ENCODE data around the gene CMC2. TPM values are rescaled to one million over a fixed set of nuclear protein-coding genes. Genes with fewer than 3 reads are reported as not detected.

The CMC2 gene
- total RNA-seq (10 to 100 TPM; 35.2 to 54.6 (median 45.7) TPM), polyA plus RNA-seq (100 to 1,000 TPM; 107 to 136 (median 124) TPM)

- WGBS, 2 donors: 0 to 1% methylated on average over 75 of the region's 75 CpGs
- Histone ChIP-seq H3K4me3 (peak within 1 kb of the TSS; percentile 80 to 94 (median 88)), H3K4me1 (peaks cover 0 to 29% (median 22%) of the 10 kb centered on the region in 4 donors), H3K27me3 (no peaks in the 10 kb centered on the region), H3K27ac (peak within 1 kb of the TSS; percentile 97 to 100 (median 98)), H3K36me3 (no peaks in the 10 kb centered on the region), H3K9me3 (no peaks in the 10 kb centered on the region)
- intact Hi-C loops (cut with DNase I): loop anchor here (2.0 to 5.0 kb wide), 3 partner anchors 28 to 90 kb away; partner anchors contain the start of genes ATMIN, C16orf46 and GCSH
- TF ChIP-seq EP300 (IDR thresholded peaks at IDR 0.05): peak in 2 of 4 donors; percentile 2 to 79
- TF ChIP-seq, protein P1, sequence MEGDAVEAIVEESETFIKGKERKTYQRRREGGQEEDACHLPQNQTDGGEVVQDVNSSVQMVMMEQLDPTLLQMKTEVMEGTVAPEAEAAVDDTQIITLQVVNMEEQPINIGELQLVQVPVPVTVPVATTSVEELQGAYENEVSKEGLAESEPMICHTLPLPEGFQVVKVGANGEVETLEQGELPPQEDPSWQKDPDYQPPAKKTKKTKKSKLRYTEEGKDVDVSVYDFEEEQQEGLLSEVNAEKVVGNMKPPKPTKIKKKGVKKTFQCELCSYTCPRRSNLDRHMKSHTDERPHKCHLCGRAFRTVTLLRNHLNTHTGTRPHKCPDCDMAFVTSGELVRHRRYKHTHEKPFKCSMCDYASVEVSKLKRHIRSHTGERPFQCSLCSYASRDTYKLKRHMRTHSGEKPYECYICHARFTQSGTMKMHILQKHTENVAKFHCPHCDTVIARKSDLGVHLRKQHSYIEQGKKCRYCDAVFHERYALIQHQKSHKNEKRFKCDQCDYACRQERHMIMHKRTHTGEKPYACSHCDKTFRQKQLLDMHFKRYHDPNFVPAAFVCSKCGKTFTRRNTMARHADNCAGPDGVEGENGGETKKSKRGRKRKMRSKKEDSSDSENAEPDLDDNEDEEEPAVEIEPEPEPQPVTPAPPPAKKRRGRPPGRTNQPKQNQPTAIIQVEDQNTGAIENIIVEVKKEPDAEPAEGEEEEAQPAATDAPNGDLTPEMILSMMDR (IDR thresholded peaks at IDR 0.05): no peak
- peak; percentile 86 to 88 for TF ChIP-seq POLR2A (IDR thresholded peaks at IDR 0.05)
- peak; percentile 96 to 98 (median 98) for TF ChIP-seq POLR2AphosphoS5 (IDR thresholded peaks at IDR 0.05)
- DNase-seq: peak; percentile 100
These were observed at the start of gene CMC2, which contains the start of gene CENPN for GRCh38 chr16:81006813-81007695. TSS of gene CMC2 (minus strand) at chr16:81006885. CDS start at chr16:80997394, 9,491 bp downstream. TSS of gene CENPN (plus strand) at chr16:81007214. CDS start at chr16:81011940, 4,726 bp downstream.

GRCh38 chr16:81053761-81054160 lies 47.1 kb upstream of the CMC2 start:
- no peak for DNase-seq
- no peaks in the 10 kb centered on the region for H3K4me1 ChIP-seq
- WGBS, 2 donors: 81 to 89% methylated on average over 11 of the region's 11 CpGs
- H3K27me3 ChIP-seq: no peaks in the 10 kb centered on the region
- intact Hi-C loops (cut with DNase I): no loop called here
- no peak overlapping the region for H3K27ac ChIP-seq
- no peaks in the 10 kb centered on the region for H3K9me3 ChIP-seq
- no peak for TF ChIP-seq POLR2A (IDR thresholded peaks at IDR 0.05)
- no peak for TF ChIP-seq POLR2AphosphoS5 (IDR thresholded peaks at IDR 0.05)
- no peak for TF ChIP-seq EP300 (IDR thresholded peaks at IDR 0.05)
- TF ChIP-seq, protein P1 (IDR thresholded peaks at IDR 0.05): no peak
- H3K4me3 ChIP-seq: no peak overlapping the region
- no peaks in the 10 kb centered on the region for H3K36me3 ChIP-seq

DNA sequence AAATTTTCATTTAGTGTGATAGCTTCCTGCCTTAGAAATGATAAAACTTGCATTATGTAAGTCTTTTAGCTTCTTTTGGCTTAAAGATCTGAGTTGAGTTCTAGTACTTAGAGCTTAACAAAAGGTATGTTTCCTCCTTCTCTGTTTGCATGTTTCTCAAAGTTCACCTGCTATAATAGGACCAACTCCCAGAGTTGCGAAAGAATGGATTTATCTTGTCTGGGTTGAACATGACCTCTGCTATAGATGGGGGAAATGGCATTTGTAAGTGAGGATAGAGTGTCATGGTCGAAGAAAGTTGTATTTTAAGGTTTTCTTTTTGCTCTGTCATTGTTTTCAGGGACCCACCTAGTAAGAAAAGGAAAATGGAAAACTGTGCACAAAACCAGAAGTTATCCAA lies 36.1 kb upstream of the CMC2 start:
- intact Hi-C loops (cut with DNase I): no loop called here
- TF ChIP-seq POLR2A (IDR thresholded peaks at IDR 0.05) (no peak), POLR2AphosphoS5 (IDR thresholded peaks at IDR 0.05) (no peak), EP300 (IDR thresholded peaks at IDR 0.05) (no peak)
- TF ChIP-seq, protein P1 (IDR thresholded peaks at IDR 0.05): no peak
- no peak overlapping the region for H3K4me3 ChIP-seq
- no peaks in the 10 kb centered on the region for H3K9me3 ChIP-seq
- no peaks in the 10 kb centered on the region for H3K27me3 ChIP-seq
- H3K4me1 ChIP-seq: peaks cover 0 to 13% (median 6%) of the 10 kb centered on the region in 4 donors
- H3K36me3 ChIP-seq: peaks cover 8 to 50% (median 34%) of the 10 kb centered on the region in 4 donors
- 92 to 98% methylated on average over 2 of the region's 2 CpGs for WGBS, 2 donors
- DNase-seq: no peak
- no peak overlapping the region for H3K27ac ChIP-seq

GRCh38 chr16:81041696-81042095 lies 35.0 kb upstream of the CMC2 start:
- Histone ChIP-seq H3K27ac (no peak overlapping the region), H3K9me3 (no peaks in the 10 kb centered on the region), H3K4me3 (no peak overlapping the region), H3K27me3 (no peaks in the 10 kb centered on the region), H3K36me3 (peaks cover 8 to 50% (median 34%) of the 10 kb centered on the region in 4 donors), H3K4me1 (peaks cover 0 to 24% (median 16%) of the 10 kb centered on the region in 4 donors)
- 94 to 96% methylated on average over 4 of the region's 4 CpGs for WGBS, 2 donors
- intact Hi-C loops (cut with DNase I): no loop called here
- TF ChIP-seq, protein P1 (IDR thresholded peaks at IDR 0.05): no peak
- TF ChIP-seq POLR2AphosphoS5 (IDR thresholded peaks at IDR 0.05): no peak
- TF ChIP-seq POLR2A (IDR thresholded peaks at IDR 0.05): no peak
- no peak for TF ChIP-seq EP300 (IDR thresholded peaks at IDR 0.05)
- DNase-seq: no peak

All from sigmoid colon (tissue), 7 donors.